DOHH2 (cell line): ENCODE data around the gene FREM2.

ENCODE experiments used
- EZH2phosphoT487 ChIP-seq: fragments of 200-600 bp; sonication (generic); IDR thresholded peaks from 2 replicates; pipeline ENCODE4 v1.6.1; 2017; ENCODE audit warnings: borderline replicate concordance, mild to moderate bottlenecking, antibody characterized with exemption, low read length, moderate library complexity, mixed read lengths
- TF ChIP-seq, protein P1 (sequence below): fragments of 200-600 bp; sonication (generic); IDR thresholded peaks from one replicate; pipeline ENCODE4 v1.5.1; 2014; ENCODE audit warnings: antibody characterized with exemption, mild to moderate bottlenecking, low read depth, low read length; ENCODE audit not compliant: poor library complexity, severe bottlenecking

DNA sequence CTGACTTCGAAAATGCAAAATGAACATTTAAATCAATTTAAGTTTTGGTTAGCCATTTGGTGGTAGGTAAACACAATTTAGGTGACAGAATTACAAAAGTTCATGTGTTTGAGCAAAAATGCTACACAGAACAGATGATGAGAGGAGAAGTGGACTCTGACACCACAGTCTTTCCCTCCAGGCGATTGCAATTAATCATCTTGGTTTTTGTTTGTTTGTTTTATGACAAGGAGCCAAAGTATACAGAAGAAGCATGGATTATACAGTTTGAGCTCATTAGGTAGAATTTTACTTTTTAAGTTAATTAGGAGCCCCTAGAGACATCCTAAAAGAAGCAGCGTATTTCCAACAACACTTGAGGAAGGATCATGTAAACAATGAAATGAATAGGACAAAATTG is 49.3 kb upstream of the FREM2 start:
- TF ChIP-seq, protein P1, sequence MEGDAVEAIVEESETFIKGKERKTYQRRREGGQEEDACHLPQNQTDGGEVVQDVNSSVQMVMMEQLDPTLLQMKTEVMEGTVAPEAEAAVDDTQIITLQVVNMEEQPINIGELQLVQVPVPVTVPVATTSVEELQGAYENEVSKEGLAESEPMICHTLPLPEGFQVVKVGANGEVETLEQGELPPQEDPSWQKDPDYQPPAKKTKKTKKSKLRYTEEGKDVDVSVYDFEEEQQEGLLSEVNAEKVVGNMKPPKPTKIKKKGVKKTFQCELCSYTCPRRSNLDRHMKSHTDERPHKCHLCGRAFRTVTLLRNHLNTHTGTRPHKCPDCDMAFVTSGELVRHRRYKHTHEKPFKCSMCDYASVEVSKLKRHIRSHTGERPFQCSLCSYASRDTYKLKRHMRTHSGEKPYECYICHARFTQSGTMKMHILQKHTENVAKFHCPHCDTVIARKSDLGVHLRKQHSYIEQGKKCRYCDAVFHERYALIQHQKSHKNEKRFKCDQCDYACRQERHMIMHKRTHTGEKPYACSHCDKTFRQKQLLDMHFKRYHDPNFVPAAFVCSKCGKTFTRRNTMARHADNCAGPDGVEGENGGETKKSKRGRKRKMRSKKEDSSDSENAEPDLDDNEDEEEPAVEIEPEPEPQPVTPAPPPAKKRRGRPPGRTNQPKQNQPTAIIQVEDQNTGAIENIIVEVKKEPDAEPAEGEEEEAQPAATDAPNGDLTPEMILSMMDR: no peak
- TF ChIP-seq EZH2phosphoT487: no peak
